Brain microvascular endothelial cell (primary cell): ENCODE results near the gene POLR1F.
A peak's percentile ranks its signal among the peaks of the same experiment; 100 is the strongest.

Experiments
- DNase-seq: peaks from one replicate; pipeline ENCODE4 v3.0.0-alpha.2; 2020
- H3K27ac ChIP-seq: fragments of 250-450 bp; sonication (Bioruptor Pico); 2 replicates; pipeline ENCODE4 v1.5.1; 2020; ENCODE audit warnings: mild to moderate bottlenecking, moderate library complexity
- H3K27me3 ChIP-seq: fragments of 250-450 bp; sonication (Bioruptor Pico); replicated peaks from 2 replicates; pipeline ENCODE4 v1.5.1; 2020; ENCODE audit warnings: mild to moderate bottlenecking
- H3K36me3 ChIP-seq: fragments of 250-450 bp; sonication (Bioruptor Pico); replicated peaks from 2 replicates; pipeline ENCODE4 v1.5.1; 2020; ENCODE audit warnings: mild to moderate bottlenecking
- H3K4me3 ChIP-seq: 2 replicates; pipeline ENCODE4 v1.5.1; 2011; ENCODE audit warnings: low read depth, mild to moderate bottlenecking, control low read depth, low read length, moderate library complexity
- in situ Hi-C: cut with HindIII; loops from 2 replicates; pipeline ENCODE4 v1.10.0; 2017; ENCODE audit warnings: low sequenced_read_pairs, low pct_ligation_motif_present
- TF ChIP-seq, protein P1 (sequence below): IDR thresholded peaks from 2 replicates; pipeline ENCODE4 v1.5.1; 2011; ENCODE audit warnings: low read depth, mild to moderate bottlenecking, moderate library complexity, low read length, control low read depth, inconsistent platforms; ENCODE audit errors: missing control alignments

The POLR1F gene

DNA sequence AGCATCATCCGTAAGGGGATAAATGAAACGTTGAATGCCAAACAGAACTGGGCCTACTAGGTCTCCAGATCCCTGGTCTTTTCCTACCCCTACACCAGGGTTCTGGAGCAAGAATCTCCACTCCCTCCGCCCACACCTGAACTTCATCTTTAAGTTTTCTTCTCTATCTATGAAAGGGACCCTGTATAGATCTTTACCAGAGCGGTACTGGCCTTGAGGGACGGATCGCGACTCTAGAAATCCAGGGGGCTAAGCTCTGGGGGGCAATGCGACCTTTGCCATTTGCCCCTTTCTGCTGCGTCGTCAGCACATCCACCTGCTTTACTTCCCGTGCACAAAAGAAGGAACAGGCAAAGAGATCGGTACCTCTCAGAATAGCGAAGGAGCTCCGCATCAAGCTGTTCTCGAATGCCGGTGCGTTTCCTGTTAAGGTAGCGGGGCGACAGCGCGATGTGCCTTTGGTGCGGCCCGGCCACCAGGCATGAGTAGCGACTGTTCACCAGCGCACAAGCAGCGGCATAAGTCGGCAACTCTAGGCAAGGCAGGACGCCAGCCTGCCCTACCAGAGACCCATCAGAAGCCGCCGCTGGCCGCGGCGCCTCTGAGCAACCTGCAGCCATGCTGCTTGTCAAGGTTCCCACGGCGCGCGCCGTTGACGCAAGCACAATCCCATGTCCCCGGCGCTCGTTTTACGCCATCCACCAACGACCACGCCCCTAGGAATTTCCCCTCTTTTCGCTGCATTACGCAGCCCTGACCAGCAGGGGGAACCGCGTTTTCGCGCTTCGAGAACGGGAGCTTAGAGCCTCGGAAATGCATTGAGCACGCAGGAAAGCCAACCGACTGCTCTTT is at the start of gene POLR1F:
POLR1F (minus strand) TSS at position 641 of the 852 bp plus-strand sequence; CDS start at position 620, 21 bp downstream.
- peak; percentile 93 for DNase-seq

DNA sequence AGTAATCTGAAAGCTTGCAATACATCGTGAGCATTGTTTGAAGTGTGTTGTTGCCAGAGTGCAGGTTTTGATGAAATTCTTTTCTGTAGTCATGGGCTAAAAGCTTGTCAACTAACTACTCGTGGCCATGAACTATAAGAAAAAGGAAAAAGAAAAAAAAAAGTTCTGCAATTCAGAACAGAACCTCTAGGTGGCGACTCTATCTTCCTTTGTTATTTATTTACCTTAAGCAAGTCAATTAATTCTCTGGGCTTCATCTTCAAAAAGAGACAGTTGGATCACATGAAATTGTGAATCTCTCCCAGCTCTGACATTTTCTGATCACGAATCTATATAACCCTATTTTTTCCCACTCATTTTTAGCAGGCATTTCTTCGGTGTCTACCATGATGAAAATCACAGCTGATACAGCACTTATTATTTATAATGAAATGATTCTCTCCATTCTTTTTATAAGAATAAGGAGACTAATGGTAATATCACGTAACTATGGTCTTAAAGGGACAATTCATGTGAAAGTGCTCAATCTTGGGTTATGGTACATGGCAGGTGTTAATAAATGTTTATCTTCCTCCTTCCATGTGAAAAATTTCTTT is 45.8 kb upstream of the POLR1F start:
- TF ChIP-seq, protein P1, sequence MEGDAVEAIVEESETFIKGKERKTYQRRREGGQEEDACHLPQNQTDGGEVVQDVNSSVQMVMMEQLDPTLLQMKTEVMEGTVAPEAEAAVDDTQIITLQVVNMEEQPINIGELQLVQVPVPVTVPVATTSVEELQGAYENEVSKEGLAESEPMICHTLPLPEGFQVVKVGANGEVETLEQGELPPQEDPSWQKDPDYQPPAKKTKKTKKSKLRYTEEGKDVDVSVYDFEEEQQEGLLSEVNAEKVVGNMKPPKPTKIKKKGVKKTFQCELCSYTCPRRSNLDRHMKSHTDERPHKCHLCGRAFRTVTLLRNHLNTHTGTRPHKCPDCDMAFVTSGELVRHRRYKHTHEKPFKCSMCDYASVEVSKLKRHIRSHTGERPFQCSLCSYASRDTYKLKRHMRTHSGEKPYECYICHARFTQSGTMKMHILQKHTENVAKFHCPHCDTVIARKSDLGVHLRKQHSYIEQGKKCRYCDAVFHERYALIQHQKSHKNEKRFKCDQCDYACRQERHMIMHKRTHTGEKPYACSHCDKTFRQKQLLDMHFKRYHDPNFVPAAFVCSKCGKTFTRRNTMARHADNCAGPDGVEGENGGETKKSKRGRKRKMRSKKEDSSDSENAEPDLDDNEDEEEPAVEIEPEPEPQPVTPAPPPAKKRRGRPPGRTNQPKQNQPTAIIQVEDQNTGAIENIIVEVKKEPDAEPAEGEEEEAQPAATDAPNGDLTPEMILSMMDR, result peak; percentile 58
- DNase-seq, result peak; percentile 9
- in situ Hi-C loops, result loop anchor here (25.0 kb wide), 1 partner anchor 558 kb away; no protein-coding TSS in a partner anchor

More for the DNA sequence above, at the start of gene POLR1F:
- in situ Hi-C loops, result no loop called here
- Histone ChIP-seq H3K27me3 (no peaks in the 10 kb centered on the region), H3K27ac (peak within 1 kb of the TSS; percentile 84), H3K4me3 (peak within 1 kb of the TSS; percentile 96), H3K36me3 (no peaks in the 10 kb centered on the region)
- TF ChIP-seq, protein P1, result peak; percentile 95

GRCh38 chr7:19752020-19752419 is 43.2 kb upstream of the POLR1F start:
- Histone ChIP-seq H3K27me3 (no peaks in the 10 kb centered on the region), H3K4me3 (no peak overlapping the region), H3K27ac (no peak overlapping the region), H3K36me3 (no peaks in the 10 kb centered on the region)
- DNase-seq, result no peak
- TF ChIP-seq, protein P1, result no peak
- in situ Hi-C loops, result loop anchor here (25.0 kb wide), 1 partner anchor 560 kb away; no protein-coding TSS in a partner anchor

More for the DNA sequence above, 45.8 kb upstream of the POLR1F start:
- Histone ChIP-seq H3K4me3 (no peak overlapping the region), H3K27ac (no peak overlapping the region), H3K36me3 (no peaks in the 10 kb centered on the region), H3K27me3 (no peaks in the 10 kb centered on the region)

DNA sequence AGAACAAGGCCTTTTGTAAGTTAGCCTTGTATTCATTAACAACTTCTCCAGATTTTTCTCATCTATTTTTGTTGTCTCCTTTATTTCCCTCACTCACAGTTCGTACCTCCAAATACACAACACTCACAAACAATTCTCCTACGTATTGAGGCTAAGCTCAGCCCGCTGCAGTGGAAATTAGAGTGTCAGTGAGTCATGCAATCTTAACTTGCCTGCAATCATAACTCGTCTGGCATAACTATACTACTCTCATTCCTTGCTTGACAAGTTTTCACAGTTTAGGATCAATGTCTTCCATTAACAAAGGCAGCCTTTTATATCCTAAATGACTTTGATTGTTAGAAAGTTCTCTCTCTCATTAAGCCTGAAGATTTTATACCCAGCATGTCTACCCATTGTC is 40.8 kb upstream of the POLR1F start:
- in situ Hi-C loops, result loop anchor here (25.0 kb wide), 1 partner anchor 563 kb away; no protein-coding TSS in a partner anchor
- H3K36me3 ChIP-seq, result no peaks in the 10 kb centered on the region
- no peak overlapping the region for H3K27ac ChIP-seq
- TF ChIP-seq, protein P1, result no peak
- H3K27me3 ChIP-seq, result no peaks in the 10 kb centered on the region
- H3K4me3 ChIP-seq, result no peak overlapping the region
- no peak for DNase-seq

- peak; percentile 1 for DNase-seq
- no peaks in the 10 kb centered on the region for H3K27me3 ChIP-seq
- TF ChIP-seq, protein P1, result peak; percentile 56
- no peak overlapping the region for H3K27ac ChIP-seq
- in situ Hi-C loops, result no loop called here
- H3K4me3 ChIP-seq, result no peak overlapping the region
- no peaks in the 10 kb centered on the region for H3K36me3 ChIP-seq
These were observed 39.0 kb upstream of the POLR1F start for GRCh38 chr7:19747740-19748339.
